HG02852 (cell line): Measurements from ENCODE around the gene P4HTM.

ENCODE experiments used
- ATAC-seq: cut with Tn5 transposase; IDR thresholded peaks from one replicate; pipeline ENCODE4 v1.9.1; 2021; ENCODE audit warnings: mild to moderate bottlenecking, moderate library complexity; ENCODE audit not compliant: unreplicated experiment

P4HTM gene

GRCh38 chr3:48989796-48990635, at the start of gene P4HTM:
Gene P4HTM (plus strand): TSS chr3:48990241. CDS start chr3:48990257, 16 bp downstream.
- ATAC-seq, result peak; percentile 57

- no peak for ATAC-seq
Measured at GRCh38 chr3:48945432-48945831, 44.6 kb upstream of the P4HTM start.

- ATAC-seq, result no peak
Measured at GRCh38 chr3:48945891-48946549, 44.0 kb upstream of the P4HTM start.

- no peak for ATAC-seq
Measured at GRCh38 chr3:48949376-48949717, 40.7 kb upstream of the P4HTM start.

GRCh38 chr3:48950051-48950450, 40.0 kb upstream of the P4HTM start:
- no peak for ATAC-seq

- no peak for ATAC-seq
Measured at GRCh38 chr3:48951764-48952163, 38.3 kb upstream of the P4HTM start.

- no peak for ATAC-seq
Measured at GRCh38 chr3:48952510-48953118, 37.4 kb upstream of the P4HTM start.

GRCh38 chr3:48957006-48957705, 32.9 kb upstream of the P4HTM start:
- no peak for ATAC-seq

- ATAC-seq, result no peak
Measured at GRCh38 chr3:48960841-48961413, 29.1 kb upstream of the P4HTM start.

GRCh38 chr3:48962340-48962739, 27.7 kb upstream of the P4HTM start:
- ATAC-seq, result no peak

GRCh38 chr3:48962939-48963338, 27.1 kb upstream of the P4HTM start:
- no peak for ATAC-seq

GRCh38 chr3:48963591-48963990, 26.4 kb upstream of the P4HTM start:
- ATAC-seq, result no peak

- no peak for ATAC-seq
Measured at GRCh38 chr3:48966367-48966766, 23.7 kb upstream of the P4HTM start.

- ATAC-seq, result no peak
Measured at GRCh38 chr3:48966876-48967361, 23.1 kb upstream of the P4HTM start.

GRCh38 chr3:48970586-48970985, 19.5 kb upstream of the P4HTM start:
- no peak for ATAC-seq

GRCh38 chr3:48974076-48974864, 15.8 kb upstream of the P4HTM start:
- ATAC-seq, result no peak

- ATAC-seq, result no peak
Measured at GRCh38 chr3:48979451-48979850, 10.6 kb upstream of the P4HTM start.

GRCh38 chr3:48980295-48980694, 9.7 kb upstream of the P4HTM start:
- no peak for ATAC-seq

GRCh38 chr3:48982016-48982415, 8.0 kb upstream of the P4HTM start:
- no peak for ATAC-seq

GRCh38 chr3:48982686-48983085, 7.4 kb upstream of the P4HTM start:
- ATAC-seq, result no peak
